SKM-1 (cell line): ENCODE measurements around the gene MSANTD1.
"Not testable (repeated sequence)": the region's sequence is repeated elsewhere in the genome, so short reads cannot be mapped to it uniquely, and the experiment has no call there.

Experiments
- DNase-seq: peaks from one replicate; lab custom pipeline; 2025; ENCODE audit not compliant: unreplicated experiment; lab: John Stamatoyannopoulos, UW

Gene MSANTD1

DNA sequence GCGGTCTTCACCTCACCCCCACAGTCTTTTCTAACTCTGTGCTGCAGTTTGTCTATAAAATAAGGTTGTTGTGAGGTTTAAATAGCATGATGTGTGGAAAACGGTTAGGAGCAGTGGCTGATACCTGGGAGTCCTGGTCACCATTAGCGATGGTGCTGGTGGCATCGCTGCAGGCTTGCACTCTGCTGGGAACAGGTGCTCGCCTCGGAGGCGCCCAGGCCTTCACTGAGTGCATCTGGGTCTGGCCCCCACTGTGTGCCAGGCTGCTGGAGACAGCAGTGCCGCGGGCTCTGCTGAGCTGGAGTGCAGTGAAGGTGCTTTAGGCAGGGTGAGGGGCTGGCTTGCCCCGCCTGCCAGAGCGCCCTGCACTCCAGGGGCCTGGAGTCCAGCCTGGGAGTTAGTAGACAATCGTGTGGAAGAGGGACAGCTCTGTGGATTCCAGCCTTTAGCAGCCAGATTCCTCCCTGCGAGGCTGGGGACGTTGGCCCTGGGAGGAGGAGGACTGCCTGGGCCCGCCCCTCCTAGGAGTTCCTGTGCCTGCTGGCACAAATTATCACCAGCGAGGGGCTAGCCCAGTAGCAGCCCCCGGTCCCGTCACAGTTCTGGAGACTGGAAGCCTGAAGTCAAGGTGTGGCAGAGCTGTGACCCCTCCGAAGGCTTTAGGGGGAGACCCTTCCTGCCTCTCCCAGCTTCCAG is 51.2 kb downstream of the MSANTD1 start:
- DNase-seq: no peak

DNA sequence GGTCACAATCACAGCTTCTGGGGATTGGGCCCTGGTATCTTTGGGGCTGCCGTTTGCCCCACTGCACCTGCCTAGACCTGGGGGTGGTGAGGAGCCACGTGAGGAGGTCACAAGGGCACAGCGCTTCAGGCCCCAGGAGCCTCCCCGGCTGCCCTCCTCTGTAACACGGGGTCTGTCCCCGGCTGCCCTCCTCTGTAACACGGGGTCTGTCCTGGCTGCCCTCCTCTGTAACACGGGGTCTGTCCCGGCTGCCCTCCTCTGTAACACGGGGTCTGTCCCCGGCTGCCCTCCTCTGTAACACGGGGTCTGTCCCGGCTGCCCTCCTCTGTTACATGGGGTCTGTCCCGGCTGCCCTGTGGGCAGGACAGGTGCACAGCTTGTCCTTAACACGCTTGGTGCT is 51.9 kb downstream of the MSANTD1 start:
- DNase-seq: not testable (repeated sequence)

DNA sequence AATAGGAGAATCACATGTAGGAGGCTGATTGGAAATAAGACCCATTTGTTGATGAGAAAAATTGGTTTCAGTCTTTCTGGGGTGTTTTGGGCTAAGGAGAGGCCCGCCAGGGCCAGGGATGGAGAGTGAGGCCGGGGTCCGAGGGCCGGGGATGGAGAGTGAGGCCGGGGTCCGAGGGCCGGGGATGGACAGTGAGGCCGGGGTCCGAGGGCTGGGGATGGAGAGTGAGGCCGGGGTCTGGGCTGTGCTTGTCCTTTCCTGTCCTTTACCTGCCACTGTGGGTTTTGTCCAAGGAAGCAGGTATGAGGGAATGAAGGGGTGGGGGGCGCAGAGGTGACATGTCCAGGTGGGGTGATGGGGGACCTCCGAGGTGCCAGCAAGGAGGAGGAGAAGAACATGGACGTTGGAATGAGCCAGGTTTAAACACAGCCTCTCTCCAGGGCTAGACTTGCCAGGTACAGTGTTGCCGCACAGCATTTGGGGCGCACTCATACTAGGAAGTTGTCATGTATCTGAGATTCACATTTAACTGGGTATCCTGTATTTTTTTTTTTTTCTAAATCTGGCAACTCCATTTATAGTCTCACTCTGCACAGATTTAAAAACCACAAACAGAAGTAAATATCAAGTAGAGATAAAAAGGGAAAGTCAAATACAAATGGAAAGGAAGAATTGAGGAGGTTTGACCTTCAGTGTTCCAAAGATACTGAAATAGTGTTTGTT is 52.7 kb downstream of the MSANTD1 start:
- DNase-seq: no peak

DNA sequence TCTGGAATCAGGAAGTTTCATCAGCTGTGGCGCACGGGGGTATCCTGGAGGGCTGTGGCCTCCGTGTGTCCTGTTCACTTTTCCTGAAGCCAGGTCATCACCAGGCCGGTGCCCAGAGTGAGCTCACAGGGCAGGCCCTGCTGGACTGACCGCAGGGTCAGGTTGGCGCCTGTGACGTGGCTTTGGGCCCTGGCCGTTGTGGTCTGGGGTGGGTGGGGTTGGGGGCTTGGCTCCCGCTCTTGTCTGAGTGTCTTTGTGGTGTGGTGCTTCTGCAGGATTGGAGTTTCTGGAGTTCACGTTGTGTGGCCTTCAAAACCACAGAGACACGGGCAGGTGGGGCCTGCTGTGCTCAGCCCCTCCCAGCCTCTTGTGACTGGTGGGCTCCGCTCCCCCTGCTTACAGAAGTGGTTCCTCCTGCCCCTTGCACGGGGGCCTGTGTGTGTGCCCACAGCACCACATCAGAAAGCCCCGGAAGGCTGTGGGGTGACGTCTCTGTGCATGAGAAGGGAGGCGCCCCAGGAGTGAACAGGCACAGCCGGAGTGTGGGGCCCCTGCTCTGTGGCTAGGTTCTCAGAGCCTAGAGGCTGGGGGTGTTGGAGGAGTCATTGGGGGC is 53.3 kb downstream of the MSANTD1 start:
- no peak for DNase-seq

DNA sequence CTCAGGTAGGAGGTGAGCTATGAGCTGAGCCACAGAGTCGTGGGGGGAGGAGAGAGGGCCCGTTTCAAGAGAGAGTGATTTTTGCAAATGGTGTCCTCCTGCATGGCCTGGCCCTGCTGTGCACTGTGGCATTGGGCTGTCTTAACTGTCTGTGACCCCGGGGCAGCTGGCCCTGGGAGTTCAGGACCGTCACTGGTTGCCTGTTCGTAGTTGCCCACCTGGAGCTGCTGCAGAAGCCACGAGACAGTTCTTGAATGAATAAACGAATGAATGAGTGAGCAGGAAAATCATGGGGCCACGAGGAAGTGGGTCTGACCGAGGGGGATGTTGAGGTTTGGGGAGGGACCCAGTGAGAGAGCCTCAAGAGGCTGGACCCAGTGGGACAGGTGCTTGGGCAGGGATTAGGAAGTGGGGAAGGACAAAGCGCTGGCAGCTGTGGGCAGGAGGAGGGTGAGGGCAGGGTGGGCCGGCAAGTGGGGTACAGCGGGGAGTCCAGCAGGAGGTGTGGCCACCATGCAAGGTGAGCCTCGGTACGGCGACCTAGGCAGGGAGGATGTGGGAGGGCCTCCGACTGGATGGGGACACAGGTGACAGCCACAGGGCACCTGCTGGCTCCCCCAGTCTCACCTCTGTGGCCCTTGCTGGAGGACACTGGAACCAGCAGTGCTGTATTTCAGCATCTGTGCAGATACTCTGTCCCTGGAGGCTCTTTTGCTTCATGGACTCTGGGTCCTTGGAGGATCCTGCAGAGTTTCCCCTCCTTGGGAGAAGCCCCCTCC is 54.0 kb downstream of the MSANTD1 start:
- DNase-seq: no peak

DNA sequence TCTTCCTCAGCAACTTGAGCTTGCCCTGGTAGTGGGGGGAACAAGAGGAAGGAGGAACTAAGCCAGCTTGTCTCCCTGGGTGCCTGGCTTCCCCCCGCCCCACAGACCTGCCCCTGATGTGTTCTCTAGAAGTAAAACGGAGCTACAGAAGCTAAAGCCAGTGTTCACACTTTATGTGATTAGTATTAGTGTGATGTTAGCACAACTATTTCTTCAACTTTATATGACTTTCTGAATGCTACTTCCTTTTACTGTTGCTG is 54.5 kb downstream of the MSANTD1 start:
- DNase-seq: no peak

DNA sequence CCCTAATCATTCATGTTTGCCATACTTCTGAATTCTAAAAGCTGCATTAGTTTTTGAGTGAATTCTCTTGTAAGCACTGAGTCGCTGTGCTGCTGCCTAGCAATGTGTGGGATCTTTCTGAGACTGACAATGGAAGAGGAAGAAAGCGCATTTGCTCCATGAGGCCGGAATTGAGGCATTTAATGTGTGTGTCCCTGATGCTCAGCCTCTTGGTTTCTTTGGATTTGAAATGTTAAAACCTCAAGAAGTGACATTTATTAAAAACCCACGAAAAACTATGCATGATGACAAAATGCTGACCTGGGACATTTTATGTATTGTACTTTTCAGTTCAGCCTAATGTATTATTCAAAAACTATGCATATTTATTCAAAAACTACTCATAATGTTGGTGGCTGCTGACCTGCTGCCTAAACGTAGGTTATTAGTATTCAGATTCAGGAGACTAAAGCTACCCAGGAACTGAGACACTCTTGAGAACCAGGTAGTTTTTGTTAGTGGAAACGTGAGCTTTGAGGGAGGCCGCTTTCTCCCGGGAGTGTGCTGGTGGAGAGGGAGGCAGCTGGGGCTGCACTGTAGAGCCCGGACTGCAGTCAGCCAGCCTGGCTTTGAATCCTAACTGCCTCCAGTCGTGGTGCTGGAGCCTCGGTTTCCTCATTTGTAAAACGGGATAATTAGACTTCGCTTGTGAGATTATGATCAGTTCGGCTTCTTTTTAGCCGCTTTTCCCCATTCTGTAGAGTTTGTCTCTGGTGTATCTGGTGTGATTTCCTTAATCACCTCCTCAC is 55.2 kb downstream of the MSANTD1 start:
- DNase-seq: no peak

DNA sequence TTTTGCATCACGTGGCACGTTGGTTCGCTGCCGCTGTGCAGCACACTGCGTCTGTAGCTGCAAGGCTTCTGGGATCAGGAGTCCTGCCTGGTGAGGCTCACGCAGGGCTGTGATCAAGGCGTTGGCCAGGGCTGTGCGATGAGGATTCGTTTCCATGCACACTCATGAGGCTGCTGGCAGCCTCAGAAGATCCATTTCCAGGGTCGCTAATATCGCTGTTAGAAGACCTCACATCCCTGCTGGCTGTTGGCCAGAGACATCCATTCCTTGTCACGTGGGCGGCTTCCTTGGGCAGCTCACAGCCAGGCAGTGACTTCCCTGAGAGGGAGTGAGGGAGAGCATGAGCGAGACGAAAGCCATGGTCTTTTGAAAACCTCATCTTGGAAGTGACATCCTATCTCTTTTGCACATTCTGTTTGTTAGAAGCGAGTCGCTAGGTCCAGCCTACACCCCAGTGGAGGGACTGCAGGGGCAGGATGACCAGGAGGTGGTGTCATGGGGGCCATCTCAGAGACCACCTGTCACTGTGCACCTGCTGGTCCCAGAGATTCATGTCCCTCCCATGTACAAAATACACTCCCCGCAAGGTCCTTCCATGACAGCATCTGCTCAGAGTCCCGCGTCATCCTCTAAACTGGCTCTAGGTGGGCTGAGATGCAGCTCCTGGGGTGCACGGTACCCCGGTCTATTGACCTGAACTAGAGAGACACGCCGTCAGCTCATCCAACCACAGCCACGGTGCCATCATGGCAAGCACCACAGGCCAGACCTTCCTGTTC is 56.1 kb downstream of the MSANTD1 start:
- DNase-seq: no peak

DNA sequence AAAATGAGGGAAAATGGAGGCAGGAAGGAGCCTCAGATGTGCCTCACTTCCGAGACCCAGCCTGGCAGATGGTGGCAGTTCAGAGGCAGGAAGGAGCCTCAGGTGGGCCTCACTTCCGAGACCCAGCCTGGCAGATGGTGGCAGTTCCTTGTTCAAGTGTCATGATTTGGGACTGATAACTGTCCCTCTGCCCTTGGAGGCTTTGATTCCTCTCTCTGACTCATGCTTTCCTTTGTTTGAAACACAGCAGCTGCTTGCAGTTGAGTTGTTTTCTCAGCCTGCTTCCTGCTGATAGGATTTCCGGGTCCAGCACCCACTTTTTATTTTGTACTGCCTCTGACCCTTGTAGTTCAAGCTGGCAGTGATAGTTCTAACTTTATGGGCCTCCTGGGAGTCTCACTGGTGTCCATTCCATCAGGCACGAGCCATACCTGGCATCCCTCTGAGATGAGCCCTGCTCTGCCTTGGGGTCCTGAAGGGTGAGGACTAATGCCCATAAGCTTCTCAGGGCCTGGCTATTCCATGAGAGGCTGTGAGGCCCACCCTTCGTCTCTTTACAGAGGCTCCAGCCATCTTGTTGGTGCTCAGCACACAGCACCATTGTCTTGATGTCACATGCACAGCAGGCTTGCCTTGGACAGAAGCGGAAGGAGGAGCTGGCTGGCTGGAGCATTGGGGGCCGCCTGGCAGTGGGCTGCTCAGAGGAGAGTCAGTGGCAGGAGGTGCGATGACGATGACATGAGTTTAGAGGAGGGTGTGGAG is 56.8 kb downstream of the MSANTD1 start:
- no peak for DNase-seq
